ENCODE data around the gene WDR45B. TPM values are rescaled to one million over a fixed set of nuclear protein-coding genes. Genes with fewer than 3 reads are reported as not detected.

Gene WDR45B
- total RNA-seq, 1 donor from 2014 or later: 75.8 TPM

- H3K4me3 Mint-ChIP-seq (ENCODE audit: low read depth): no peak overlapping the region
- no peak overlapping the region for H3K27ac Mint-ChIP-seq
- H3K36me3 Mint-ChIP-seq (ENCODE audit: insufficient read depth): peaks cover 23% of the 10 kb centered on the region
- H3K9me3 Mint-ChIP-seq (ENCODE audit: low read depth): peaks cover 5% of the 10 kb centered on the region
- no peaks in the 10 kb centered on the region for H3K27me3 Mint-ChIP-seq
- no peak for TF ChIP-seq CTCF (IDR thresholded peaks at IDR 0.05; ENCODE audit: unreplicated experiment)
- peaks cover 6% of the 10 kb centered on the region for H3K4me1 Mint-ChIP-seq (ENCODE audit: low read depth)
- DNase-seq (ENCODE audit: low spot score, unreplicated experiment): no peak
Measured at GRCh38 chr17:82659886-82660285, 11.6 kb upstream of the WDR45B start.

GRCh38 chr17:82658796-82659452 lies 10.7 kb upstream of the WDR45B start:
- Mint-ChIP-seq H3K36me3 (ENCODE audit: insufficient read depth) (peaks cover 23% of the 10 kb centered on the region), H3K27me3 (no peaks in the 10 kb centered on the region), H3K9me3 (ENCODE audit: low read depth) (peaks cover 5% of the 10 kb centered on the region), H3K27ac (no peak overlapping the region), H3K4me1 (ENCODE audit: low read depth) (peaks cover 10% of the 10 kb centered on the region), H3K4me3 (ENCODE audit: low read depth) (no peak overlapping the region)
- DNase-seq (ENCODE audit: low spot score, unreplicated experiment): no peak
- no peak for TF ChIP-seq CTCF (IDR thresholded peaks at IDR 0.05; ENCODE audit: unreplicated experiment)

GRCh38 chr17:82658331-82658730 lies 10.1 kb upstream of the WDR45B start:
- H3K27me3 Mint-ChIP-seq: no peaks in the 10 kb centered on the region
- H3K27ac Mint-ChIP-seq: no peak overlapping the region

GRCh38 chr17:82657926-82658325 lies 9.7 kb upstream of the WDR45B start:
- peak overlapping the region; percentile 56 for H3K27ac Mint-ChIP-seq
- no peak overlapping the region for H3K4me3 Mint-ChIP-seq (ENCODE audit: low read depth)
- H3K36me3 Mint-ChIP-seq (ENCODE audit: insufficient read depth): peaks cover 23% of the 10 kb centered on the region
- no peak for TF ChIP-seq CTCF (IDR thresholded peaks at IDR 0.05; ENCODE audit: unreplicated experiment)
- peaks cover 5% of the 10 kb centered on the region for H3K9me3 Mint-ChIP-seq (ENCODE audit: low read depth)
- H3K27me3 Mint-ChIP-seq: no peaks in the 10 kb centered on the region
- peaks cover 10% of the 10 kb centered on the region for H3K4me1 Mint-ChIP-seq (ENCODE audit: low read depth)
- no peak for DNase-seq (ENCODE audit: low spot score, unreplicated experiment)

More at GRCh38 chr17:82658331-82658730, 10.1 kb upstream of the WDR45B start:
- DNase-seq (ENCODE audit: low spot score, unreplicated experiment): no peak
- no peak overlapping the region for H3K4me3 Mint-ChIP-seq (ENCODE audit: low read depth)
- no peak for TF ChIP-seq CTCF (IDR thresholded peaks at IDR 0.05; ENCODE audit: unreplicated experiment)
- H3K36me3 Mint-ChIP-seq (ENCODE audit: insufficient read depth): peaks cover 23% of the 10 kb centered on the region
- H3K9me3 Mint-ChIP-seq (ENCODE audit: low read depth): peaks cover 5% of the 10 kb centered on the region
- H3K4me1 Mint-ChIP-seq (ENCODE audit: low read depth): peaks cover 10% of the 10 kb centered on the region

- no peak for TF ChIP-seq CTCF (IDR thresholded peaks at IDR 0.05; ENCODE audit: unreplicated experiment)
Measured at GRCh38 chr17:82656266-82656665, 8.0 kb upstream of the WDR45B start.

More at GRCh38 chr17:82656266-82656665, 8.0 kb upstream of the WDR45B start:
- Mint-ChIP-seq H3K4me1 (ENCODE audit: low read depth) (peaks cover 10% of the 10 kb centered on the region), H3K27ac (peak overlapping the region; percentile 45), H3K27me3 (no peaks in the 10 kb centered on the region), H3K9me3 (ENCODE audit: low read depth) (peaks cover 5% of the 10 kb centered on the region), H3K36me3 (ENCODE audit: insufficient read depth) (peaks cover 23% of the 10 kb centered on the region), H3K4me3 (ENCODE audit: low read depth) (no peak overlapping the region)
- no peak for DNase-seq (ENCODE audit: low spot score, unreplicated experiment)
